ENCODE results near the gene PTMA.

DNA sequence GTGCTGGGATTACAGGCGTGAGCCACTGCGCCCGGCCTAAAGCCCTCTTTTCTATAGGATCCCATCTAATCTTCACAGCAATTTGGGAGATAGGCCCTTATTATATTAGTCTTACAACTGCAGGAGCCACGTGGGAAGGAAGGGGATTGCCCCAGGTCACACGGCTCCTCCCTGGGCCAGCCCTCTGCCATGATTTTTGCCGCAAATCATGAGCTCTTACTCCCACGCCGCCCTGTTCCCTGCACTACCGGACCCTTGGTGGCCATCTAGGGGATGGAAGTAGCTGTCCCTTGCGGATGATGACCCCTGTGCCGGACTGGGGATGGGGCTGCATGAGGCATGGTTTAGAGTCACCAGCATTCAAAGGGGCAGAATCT lies 28.4 kb upstream of the PTMA start:
- TF ChIP-seq, protein P1, sequence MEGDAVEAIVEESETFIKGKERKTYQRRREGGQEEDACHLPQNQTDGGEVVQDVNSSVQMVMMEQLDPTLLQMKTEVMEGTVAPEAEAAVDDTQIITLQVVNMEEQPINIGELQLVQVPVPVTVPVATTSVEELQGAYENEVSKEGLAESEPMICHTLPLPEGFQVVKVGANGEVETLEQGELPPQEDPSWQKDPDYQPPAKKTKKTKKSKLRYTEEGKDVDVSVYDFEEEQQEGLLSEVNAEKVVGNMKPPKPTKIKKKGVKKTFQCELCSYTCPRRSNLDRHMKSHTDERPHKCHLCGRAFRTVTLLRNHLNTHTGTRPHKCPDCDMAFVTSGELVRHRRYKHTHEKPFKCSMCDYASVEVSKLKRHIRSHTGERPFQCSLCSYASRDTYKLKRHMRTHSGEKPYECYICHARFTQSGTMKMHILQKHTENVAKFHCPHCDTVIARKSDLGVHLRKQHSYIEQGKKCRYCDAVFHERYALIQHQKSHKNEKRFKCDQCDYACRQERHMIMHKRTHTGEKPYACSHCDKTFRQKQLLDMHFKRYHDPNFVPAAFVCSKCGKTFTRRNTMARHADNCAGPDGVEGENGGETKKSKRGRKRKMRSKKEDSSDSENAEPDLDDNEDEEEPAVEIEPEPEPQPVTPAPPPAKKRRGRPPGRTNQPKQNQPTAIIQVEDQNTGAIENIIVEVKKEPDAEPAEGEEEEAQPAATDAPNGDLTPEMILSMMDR (IDR thresholded peaks at IDR 0.05): no peak
- no peak for TF ChIP-seq CBX2 (IDR thresholded peaks at IDR 0.05; ENCODE audit: borderline replicate concordance, low read depth)
- TF ChIP-seq POLR2A (IDR thresholded peaks at IDR 0.05; ENCODE audit: low read length): no peak
- TF ChIP-seq, protein P2, sequence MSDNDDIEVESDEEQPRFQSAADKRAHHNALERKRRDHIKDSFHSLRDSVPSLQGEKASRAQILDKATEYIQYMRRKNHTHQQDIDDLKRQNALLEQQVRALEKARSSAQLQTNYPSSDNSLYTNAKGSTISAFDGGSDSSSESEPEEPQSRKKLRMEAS (IDR thresholded peaks at IDR 0.05): no peak
- TF ChIP-seq, protein P3, sequence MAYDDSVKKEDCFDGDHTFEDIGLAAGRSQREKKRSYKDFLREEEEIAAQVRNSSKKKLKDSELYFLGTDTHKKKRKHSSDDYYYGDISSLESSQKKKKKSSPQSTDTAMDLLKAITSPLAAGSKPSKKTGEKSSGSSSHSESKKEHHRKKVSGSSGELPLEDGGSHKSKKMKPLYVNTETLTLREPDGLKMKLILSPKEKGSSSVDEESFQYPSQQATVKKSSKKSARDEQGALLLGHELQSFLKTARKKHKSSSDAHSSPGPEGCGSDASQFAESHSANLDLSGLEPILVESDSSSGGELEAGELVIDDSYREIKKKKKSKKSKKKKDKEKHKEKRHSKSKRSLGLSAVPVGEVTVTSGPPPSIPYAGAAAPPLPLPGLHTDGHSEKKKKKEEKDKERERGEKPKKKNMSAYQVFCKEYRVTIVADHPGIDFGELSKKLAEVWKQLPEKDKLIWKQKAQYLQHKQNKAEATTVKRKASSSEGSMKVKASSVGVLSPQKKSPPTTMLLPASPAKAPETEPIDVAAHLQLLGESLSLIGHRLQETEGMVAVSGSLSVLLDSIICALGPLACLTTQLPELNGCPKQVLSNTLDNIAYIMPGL (CRISPR knock-in tag; IDR thresholded peaks at IDR 0.05; ENCODE audit: borderline replicate concordance): no peak
- TF ChIP-seq CHD2 (IDR thresholded peaks at IDR 0.05; ENCODE audit: low read length, partially characterized antibody): no peak
- no peak for TF ChIP-seq EHF (CRISPR knock-in tag; IDR thresholded peaks at IDR 0.05)
- TF ChIP-seq, protein P4, sequence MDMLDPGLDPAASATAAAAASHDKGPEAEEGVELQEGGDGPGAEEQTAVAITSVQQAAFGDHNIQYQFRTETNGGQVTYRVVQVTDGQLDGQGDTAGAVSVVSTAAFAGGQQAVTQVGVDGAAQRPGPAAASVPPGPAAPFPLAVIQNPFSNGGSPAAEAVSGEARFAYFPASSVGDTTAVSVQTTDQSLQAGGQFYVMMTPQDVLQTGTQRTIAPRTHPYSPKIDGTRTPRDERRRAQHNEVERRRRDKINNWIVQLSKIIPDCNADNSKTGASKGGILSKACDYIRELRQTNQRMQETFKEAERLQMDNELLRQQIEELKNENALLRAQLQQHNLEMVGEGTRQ (IDR thresholded peaks at IDR 0.05): no peak
- no peak for TF ChIP-seq CEBPB (IDR thresholded peaks at IDR 0.05)
- TF ChIP-seq KDM5A (IDR thresholded peaks at IDR 0.05): no peak
- TF ChIP-seq, protein P5, sequence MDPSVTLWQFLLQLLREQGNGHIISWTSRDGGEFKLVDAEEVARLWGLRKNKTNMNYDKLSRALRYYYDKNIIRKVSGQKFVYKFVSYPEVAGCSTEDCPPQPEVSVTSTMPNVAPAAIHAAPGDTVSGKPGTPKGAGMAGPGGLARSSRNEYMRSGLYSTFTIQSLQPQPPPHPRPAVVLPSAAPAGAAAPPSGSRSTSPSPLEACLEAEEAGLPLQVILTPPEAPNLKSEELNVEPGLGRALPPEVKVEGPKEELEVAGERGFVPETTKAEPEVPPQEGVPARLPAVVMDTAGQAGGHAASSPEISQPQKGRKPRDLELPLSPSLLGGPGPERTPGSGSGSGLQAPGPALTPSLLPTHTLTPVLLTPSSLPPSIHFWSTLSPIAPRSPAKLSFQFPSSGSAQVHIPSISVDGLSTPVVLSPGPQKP (IDR thresholded peaks at IDR 0.05; ENCODE audit: low read depth, low read length): no peak
